GM12872 (cell line): ENCODE data around the gene MINK1.
A peak's percentile ranks its signal among the peaks of the same experiment; 100 is the strongest.

Source experiments
- CTCF ChIP-seq: IDR thresholded peaks from 3 replicates; pipeline ENCODE4 v1.5.1; 2011; ENCODE audit warnings: low read depth, mild to moderate bottlenecking, low read length, moderate library complexity; ENCODE audit not compliant: insufficient read depth

Gene MINK1

GRCh38 chr17:4789701-4789950, 43.5 kb upstream of the MINK1 start:
- TF ChIP-seq CTCF: no peak

- peak; percentile 78 for TF ChIP-seq CTCF
Measured at GRCh38 chr17:4789951-4790704, 43.0 kb upstream of the MINK1 start.

GRCh38 chr17:4790705-4791088, 42.4 kb upstream of the MINK1 start:
- no peak for TF ChIP-seq CTCF

- TF ChIP-seq CTCF: no peak
Measured at GRCh38 chr17:4795168-4795567, 38.0 kb upstream of the MINK1 start.

- no peak for TF ChIP-seq CTCF
Measured at GRCh38 chr17:4796552-4796920, 36.6 kb upstream of the MINK1 start.

- no peak for TF ChIP-seq CTCF
Measured at GRCh38 chr17:4800462-4801196, 32.5 kb upstream of the MINK1 start.

- no peak for TF ChIP-seq CTCF
Measured at GRCh38 chr17:4802228-4802627, 30.9 kb upstream of the MINK1 start, which contains the start of gene C17orf114. C17orf114 (minus strand) TSS chr17:4802328.
